Transverse colon (tissue), 4 donors: ENCODE measurements around the gene OBSL1. TPM values are rescaled to one million over a fixed set of nuclear protein-coding genes. Genes with fewer than 3 reads are reported as not detected.
A peak's percentile ranks its signal among the peaks of the same experiment; 100 is the strongest.

Experiments
- DNase-seq: peaks from one replicate; pipeline ENCODE4 v3.0.0-alpha.2; 2019
- H3K27ac ChIP-seq, 4 donors: fragments of 200-600 bp; sonication (generic); 2 replicates each; pipeline ENCODE4 v1.5.1; 2016 to 2018; ENCODE audit warnings: inconsistent platforms in 4 of 4
- H3K27me3 ChIP-seq: fragments of 200-600 bp; sonication (generic); 2 replicates; pipeline ENCODE4 v1.5.1; 2017; ENCODE audit warnings: inconsistent platforms
- H3K36me3 ChIP-seq, 4 donors: fragments of 200-600 bp; sonication (generic); 2 replicates each; pipeline ENCODE4 v1.5.1; 2017 to 2019; ENCODE audit warnings: inconsistent platforms in 4 of 4
- H3K4me1 ChIP-seq, 4 donors: fragments of 200-600 bp; sonication (generic); 2 replicates each; pipeline ENCODE4 v1.5.1; 2017 to 2020; ENCODE audit warnings: inconsistent platforms in 4 of 4
- H3K4me3 ChIP-seq, 4 donors: fragments of 200-600 bp; sonication (generic); 1 replicate in 1 of 4; 2 replicates in 3 of 4; pipeline versions ENCODE4 v1.5.1 to v1.6.1; 2017 to 2019; ENCODE audit warnings: inconsistent platforms in 4 of 4
- H3K9me3 ChIP-seq, 2 donors: fragments of 200-600 bp; sonication (generic); 2 replicates each; pipeline ENCODE4 v1.5.1; 2017 to 2019; ENCODE audit warnings: inconsistent platforms in 2 of 2
- EP300 ChIP-seq: sonication (generic); formaldehyde crosslinking; IDR thresholded peaks from one replicate; pipeline ENCODE4 v1.6.1; 2017; ENCODE audit warnings: antibody characterized with exemption, low read depth
- POLR2A ChIP-seq: fragments of 450-650 bp; IDR thresholded peaks from one replicate; pipeline ENCODE4 v1.6.1; 2016; ENCODE audit warnings: antibody characterized with exemption, mild to moderate bottlenecking, moderate library complexity
- POLR2AphosphoS5 ChIP-seq, 3 donors: sonication (generic); formaldehyde crosslinking; IDR thresholded peaks; one replicate each; pipeline ENCODE4 v1.6.1; 2016; ENCODE audit warnings: antibody characterized with exemption in 3 of 3
- WGBS, 2 donors: methylation state at CpG; one replicate each; pipeline ENCODE4 v1.1.5; 2018; ENCODE audit warnings: low coverage in 1 of 2; 5-methylcytosine and 5-hydroxymethylcytosine counted together
- in situ Hi-C, 4 donors: fragments of 200-750 bp; cut with MboI; loops; one replicate each; pipeline versions ENCODE4 v1.15.0 to v1.15.1; 2017; ENCODE audit warnings: low sequenced_read_pairs in 3 of 4, low pct_ligation_motif_present in 1 of 4, low pct_unique_long_range_greater_than_20kb in 1 of 4
- intact Hi-C: fragments of 100-400 bp; cut with DNase I; formaldehyde crosslinking; loops from one replicate; pipeline ENCODE4 v1.15.1; 2023; ENCODE audit warnings: low total_unique reads
- total RNA-seq, 4 donors: library from RNA; depleted of rRNA; stranded (reverse); fragments of >200 nt; gene quantifications; one replicate each; pipeline ENCODE4 v1.1.0, GENCODE V29; 2016
- TF ChIP-seq, protein P1 (sequence below), 5 experiments: fragments of 200-600 bp in 3 of 5; fragments of 450-650 bp in 2 of 5; sonication (generic) in 3 of 5; IDR thresholded peaks; 1 replicate in 2 of 5; 2 replicates in 3 of 5; pipeline ENCODE4 v1.5.1; 2016 to 2017; ENCODE audit warnings: antibody characterized with exemption in 5 of 5, inconsistent platforms in 3 of 5, mild to moderate bottlenecking in 2 of 5, moderate library complexity in 1 of 5

The OBSL1 gene
- total RNA-seq, 4 donors from 2014 or later: 18.1 to 57.2 (median 19.0) TPM

DNA sequence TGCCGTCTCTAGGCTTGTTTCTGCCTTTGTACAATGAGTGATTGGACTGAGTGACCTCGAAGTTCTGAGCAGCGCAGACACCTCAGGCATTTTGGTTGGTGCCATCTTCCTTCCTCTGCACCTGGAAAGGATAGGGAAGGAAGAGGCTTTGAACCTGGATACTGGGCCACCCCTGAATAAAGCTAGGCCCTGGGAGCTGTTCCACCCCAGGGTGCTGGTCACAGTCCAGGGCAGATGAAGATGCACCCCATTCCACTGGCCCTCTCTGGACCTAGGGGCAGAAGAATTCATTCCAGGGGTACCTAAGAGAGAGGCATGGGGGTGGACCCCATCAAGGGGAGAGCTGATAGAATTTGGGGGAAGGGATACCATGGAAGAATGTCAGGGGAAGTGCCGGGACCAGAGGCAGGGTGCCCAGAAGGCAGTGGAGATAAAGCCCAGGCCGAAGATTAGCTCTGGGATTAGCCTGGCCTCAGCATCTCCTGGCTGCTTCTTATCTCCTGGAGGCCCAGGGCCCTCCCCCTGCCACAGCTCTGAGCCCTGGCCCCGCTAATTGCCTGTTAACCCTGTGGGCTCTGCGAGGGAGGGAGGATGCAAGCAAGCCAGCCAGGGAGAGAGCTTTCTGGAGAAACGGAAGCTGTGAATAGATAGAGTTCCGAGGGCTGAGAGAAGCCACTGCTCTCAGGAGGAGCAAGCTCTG lies 45.7 kb downstream of the OBSL1 start:
- WGBS, 2 donors: 61% methylated on average over 9 of the region's 9 CpGs; no CpG with 5 or more reads in 1 of the 2 donors
- intact Hi-C loops (no loop called here), in situ Hi-C loops (loop anchor here in 3 of 4 donors (10.0 kb wide), 2 partner anchors 51 to 121 kb away; no protein-coding TSS in a partner anchor)
- Histone ChIP-seq H3K27ac (no peak overlapping the region), H3K9me3 (no peaks in the 10 kb centered on the region), H3K4me3 (no peak overlapping the region), H3K27me3 (peaks cover 93% of the 10 kb centered on the region), H3K36me3 (no peaks in the 10 kb centered on the region), H3K4me1 (peaks cover 8 to 23% (median 11%) of the 10 kb centered on the region in 4 donors)
- no peak for DNase-seq
- TF ChIP-seq, protein P1, sequence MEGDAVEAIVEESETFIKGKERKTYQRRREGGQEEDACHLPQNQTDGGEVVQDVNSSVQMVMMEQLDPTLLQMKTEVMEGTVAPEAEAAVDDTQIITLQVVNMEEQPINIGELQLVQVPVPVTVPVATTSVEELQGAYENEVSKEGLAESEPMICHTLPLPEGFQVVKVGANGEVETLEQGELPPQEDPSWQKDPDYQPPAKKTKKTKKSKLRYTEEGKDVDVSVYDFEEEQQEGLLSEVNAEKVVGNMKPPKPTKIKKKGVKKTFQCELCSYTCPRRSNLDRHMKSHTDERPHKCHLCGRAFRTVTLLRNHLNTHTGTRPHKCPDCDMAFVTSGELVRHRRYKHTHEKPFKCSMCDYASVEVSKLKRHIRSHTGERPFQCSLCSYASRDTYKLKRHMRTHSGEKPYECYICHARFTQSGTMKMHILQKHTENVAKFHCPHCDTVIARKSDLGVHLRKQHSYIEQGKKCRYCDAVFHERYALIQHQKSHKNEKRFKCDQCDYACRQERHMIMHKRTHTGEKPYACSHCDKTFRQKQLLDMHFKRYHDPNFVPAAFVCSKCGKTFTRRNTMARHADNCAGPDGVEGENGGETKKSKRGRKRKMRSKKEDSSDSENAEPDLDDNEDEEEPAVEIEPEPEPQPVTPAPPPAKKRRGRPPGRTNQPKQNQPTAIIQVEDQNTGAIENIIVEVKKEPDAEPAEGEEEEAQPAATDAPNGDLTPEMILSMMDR (IDR thresholded peaks at IDR 0.05): no peak
- TF ChIP-seq POLR2AphosphoS5 (IDR thresholded peaks at IDR 0.05): no peak
- TF ChIP-seq POLR2A: no peak
- TF ChIP-seq EP300: no peak

DNA sequence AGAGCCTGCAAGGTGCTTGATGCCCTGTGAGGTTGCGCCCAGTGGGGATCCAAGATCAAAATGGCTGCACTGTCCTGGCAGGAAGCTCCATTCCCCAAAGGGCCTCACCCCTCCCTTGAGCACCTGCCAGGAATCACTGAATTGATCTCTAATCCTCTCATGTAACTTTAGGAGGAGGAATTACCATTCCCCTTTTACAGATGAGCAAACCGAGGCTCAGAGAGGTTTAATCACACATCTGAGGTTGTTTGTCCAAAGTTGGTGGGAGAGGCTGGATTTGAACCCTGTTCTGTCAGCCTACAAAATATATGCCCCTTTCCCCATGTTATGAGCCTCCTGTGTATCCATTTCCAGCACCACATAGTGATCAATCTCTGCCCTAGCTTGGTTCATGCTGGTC lies 46.5 kb downstream of the OBSL1 start:
- WGBS, 2 donors: 79 to 100% methylated on average over 1 to 2 of the region's 2 CpGs
- DNase-seq: no peak
- H3K27me3 ChIP-seq: peaks cover 99% of the 10 kb centered on the region

DNA sequence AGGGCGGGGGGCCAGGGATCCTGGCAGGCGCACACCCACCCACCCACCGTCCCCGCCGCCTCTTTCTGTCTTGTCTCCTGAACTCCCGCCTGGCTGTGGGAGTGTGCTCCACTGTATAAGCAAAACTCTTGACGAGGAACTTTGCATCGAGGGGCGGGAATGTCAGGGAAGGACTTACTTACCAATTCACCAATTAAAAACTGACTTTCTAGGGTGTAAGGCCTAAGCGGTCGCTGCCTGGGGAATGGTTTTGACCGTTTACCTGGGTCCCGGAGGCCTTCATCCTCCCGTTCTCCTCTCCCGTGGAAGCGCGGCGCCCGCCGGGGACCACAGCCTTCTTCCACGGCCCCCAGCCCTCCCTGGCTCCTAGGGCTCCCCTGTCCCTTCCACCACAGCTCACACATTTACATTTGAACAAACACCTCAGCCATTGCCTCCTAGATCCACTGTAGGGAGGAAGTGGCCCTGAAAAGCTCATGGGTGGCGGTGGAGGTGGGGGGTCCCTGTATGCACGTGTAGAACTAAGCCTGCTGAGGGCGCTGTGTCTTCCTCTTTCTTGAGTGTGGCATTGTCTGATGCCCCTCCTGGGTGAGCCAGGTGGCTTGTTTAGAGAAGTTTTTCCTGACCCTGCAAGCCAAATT lies 48.2 kb downstream of the OBSL1 start:
- peak overlapping the region in 2 of 4 donors; percentile 24 to 35 for H3K4me3 ChIP-seq
- no peak for TF ChIP-seq POLR2AphosphoS5 (IDR thresholded peaks at IDR 0.05)
- TF ChIP-seq POLR2A: no peak
- TF ChIP-seq, protein P1 (IDR thresholded peaks at IDR 0.05): no peak
- no peak for TF ChIP-seq EP300
- H3K36me3 ChIP-seq: no peaks in the 10 kb centered on the region
- 30% methylated on average over 18 of the region's 24 CpGs; no CpG with 5 or more reads in 1 of the 2 donors for WGBS, 2 donors
- H3K9me3 ChIP-seq: no peaks in the 10 kb centered on the region
- intact Hi-C loops (no loop called here), in situ Hi-C loops (loop anchor here in 3 of 4 donors (10.0 kb wide), 2 partner anchors 48 to 118 kb away; no protein-coding TSS in a partner anchor)
- no peak for DNase-seq
- peaks cover 85% of the 10 kb centered on the region for H3K27me3 ChIP-seq
- H3K4me1 ChIP-seq: peaks cover 8 to 18% (median 11%) of the 10 kb centered on the region in 4 donors
- peak overlapping the region; percentile 65 to 81 (median 72) for H3K27ac ChIP-seq

More for the DNA sequence above, 46.5 kb downstream of the OBSL1 start:
- intact Hi-C loops: no loop called here
- H3K27ac ChIP-seq: no peak overlapping the region
- no peak overlapping the region for H3K4me3 ChIP-seq
- no peaks in the 10 kb centered on the region for H3K9me3 ChIP-seq
- no peak for TF ChIP-seq EP300
- TF ChIP-seq POLR2AphosphoS5 (IDR thresholded peaks at IDR 0.05): no peak
- no peak for TF ChIP-seq POLR2A
- TF ChIP-seq, protein P1 (IDR thresholded peaks at IDR 0.05): no peak
- in situ Hi-C loops: loop anchor here in 3 of 4 donors (10.0 kb wide), 2 partner anchors 50 to 120 kb away; no protein-coding TSS in a partner anchor
- peaks cover 8 to 21% (median 11%) of the 10 kb centered on the region in 4 donors for H3K4me1 ChIP-seq
- no peaks in the 10 kb centered on the region for H3K36me3 ChIP-seq
